GM19239 (cell line): Measurements from ENCODE around the gene BYSL.

Experiments used
- DNase-seq: peaks from one replicate; pipeline ENCODE4 v3.0.0; 2011; ENCODE audit warnings: low spot score; ENCODE audit not compliant: insufficient read length
- FAIRE-seq: peaks from 2 replicates; lab custom pipeline; 2011; peaks lifted over from hg19 to GRCh38; lab: Jason Lieb, UNC

Gene BYSL

GRCh38 chr6:41909727-41910126 lies 11.6 kb upstream of the BYSL start:
- FAIRE-seq, result no peak

DNA sequence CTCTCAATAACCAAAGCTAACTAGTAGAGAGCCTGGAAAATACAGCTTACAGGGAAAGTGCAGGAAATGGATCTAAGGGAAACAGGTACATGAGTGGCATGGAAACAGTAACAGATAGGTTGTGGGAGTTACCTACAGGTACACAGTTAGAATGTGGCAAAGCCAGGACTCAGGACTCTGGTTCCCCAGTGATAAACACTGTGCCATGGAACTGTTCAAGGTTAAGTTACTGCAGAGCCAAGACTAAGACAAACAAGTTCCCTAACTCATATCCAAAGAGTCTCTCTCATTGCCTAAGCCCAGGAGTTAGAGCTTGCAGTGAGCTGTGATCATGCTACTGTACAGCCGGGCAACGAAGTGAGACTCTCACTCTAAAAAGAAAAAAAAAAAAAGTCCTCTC lies 7.0 kb upstream of the BYSL start:
- DNase-seq, result no peak
- no peak for FAIRE-seq

More at GRCh38 chr6:41909727-41910126, 11.6 kb upstream of the BYSL start:
- DNase-seq, result no peak

DNA sequence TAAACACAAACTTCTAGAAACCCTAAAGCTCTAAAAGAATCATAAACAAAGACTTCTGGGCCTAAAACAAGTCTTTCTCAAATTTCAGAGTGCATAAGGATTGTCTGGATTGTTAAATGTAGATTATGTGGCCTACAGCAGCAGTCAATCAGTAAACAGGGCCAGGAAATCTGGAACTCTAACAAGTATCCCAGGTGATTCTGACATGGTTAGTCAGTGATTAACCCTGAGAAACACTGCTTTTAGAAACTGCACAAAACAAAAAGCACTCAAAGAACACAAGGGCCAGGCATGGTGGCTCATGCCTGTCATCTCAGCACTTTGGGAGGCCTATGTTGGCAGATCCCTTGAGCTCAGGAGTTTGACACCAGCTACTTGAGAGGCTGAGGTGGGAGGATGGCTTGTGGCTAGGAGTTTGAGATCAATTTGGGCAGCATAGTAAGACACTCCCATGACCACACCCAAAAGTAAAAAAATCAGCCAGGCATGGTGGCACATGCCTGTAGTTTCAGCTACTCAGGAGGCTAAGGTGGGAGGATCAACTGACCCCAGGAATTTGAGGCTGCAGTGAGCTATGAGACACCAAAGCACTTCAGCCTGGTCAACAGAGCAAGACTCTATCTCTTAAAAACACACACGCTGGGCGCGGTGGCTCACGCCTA lies 6.3 kb upstream of the BYSL start:
- DNase-seq (no peak), FAIRE-seq (no peak)

DNA sequence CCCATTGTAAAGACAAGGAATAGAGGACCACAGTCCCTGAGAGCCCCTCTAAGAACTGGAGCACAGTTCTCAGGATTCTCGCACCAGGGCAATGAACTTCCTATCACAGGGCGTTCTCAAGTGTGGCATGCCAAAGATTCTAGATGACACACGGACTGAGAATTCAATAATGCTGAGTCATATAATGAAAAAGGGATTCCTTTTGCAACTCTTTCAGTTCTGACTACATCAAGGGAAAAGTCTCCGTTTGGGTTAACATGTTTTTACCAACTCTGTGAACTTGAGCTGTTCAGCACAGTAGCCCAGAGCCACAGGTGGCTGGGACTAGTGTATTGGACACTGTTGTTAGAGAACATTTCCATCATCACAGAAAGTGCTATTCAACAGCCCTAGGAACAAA lies 3.8 kb upstream of the BYSL start:
- no peak for FAIRE-seq
- DNase-seq, result no peak

DNA sequence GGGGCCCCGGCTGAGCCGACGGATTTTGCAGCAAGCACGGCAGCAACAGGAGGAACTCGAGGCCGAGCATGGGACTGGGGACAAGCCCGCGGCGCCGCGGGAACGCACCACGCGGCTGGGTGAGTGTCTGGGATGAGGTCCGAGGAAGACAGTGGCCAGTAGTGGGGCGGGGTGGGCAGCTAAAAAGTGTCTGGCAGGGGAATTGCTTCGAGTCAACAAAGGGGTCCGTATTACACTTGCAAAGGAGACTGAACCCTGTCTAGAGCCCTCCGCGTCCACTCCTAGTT lies 356 bp downstream of the BYSL start:
- FAIRE-seq (no peak), DNase-seq (no peak)

- DNase-seq (no peak), FAIRE-seq (no peak)
These were observed 855 bp downstream of the BYSL start for GRCh38 chr6:41922154-41922553.

DNA sequence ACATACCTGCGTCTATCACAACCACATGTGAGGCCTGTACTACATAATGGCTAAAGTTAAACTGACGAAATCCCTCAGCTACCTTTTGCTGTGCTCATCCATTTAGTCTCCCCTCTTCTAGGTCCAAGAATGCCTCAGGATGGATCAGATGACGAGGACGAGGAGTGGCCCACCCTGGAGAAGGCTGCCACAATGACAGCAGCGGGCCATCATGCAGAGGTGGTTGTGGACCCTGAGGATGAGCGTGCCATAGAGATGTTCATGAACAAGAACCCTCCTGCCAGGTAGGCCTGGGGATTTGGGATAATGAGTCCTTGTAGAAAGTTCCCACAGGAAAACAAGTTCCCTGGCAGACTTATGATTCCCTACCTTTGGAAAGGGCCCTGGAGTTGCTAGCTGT lies 6.0 kb downstream of the BYSL start:
- DNase-seq (no peak), FAIRE-seq (no peak)

- DNase-seq, result no peak
- FAIRE-seq, result no peak
These were observed 8.6 kb downstream of the BYSL start for GRCh38 chr6:41929924-41930323.

DNA sequence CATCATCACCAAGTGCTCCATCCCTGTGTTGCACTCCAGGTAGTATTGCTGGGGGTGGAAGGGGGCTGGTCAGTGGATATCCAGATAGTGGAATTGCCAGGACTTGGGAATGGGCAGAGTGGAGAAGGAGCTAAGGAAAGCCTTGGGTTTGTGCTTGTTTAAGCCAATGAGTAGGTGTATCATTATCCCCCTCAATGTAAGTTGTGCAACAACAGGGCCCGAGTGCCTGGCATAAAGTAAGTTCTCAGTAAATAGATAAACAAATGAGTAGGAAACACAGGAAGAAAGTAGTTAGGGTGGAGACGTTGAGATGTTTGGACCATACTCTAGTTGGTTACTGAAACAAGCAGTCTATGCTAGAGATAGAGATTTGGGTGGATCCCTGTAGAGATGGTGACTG lies 10.5 kb downstream of the BYSL start:
- DNase-seq (no peak), FAIRE-seq (no peak)

DNA sequence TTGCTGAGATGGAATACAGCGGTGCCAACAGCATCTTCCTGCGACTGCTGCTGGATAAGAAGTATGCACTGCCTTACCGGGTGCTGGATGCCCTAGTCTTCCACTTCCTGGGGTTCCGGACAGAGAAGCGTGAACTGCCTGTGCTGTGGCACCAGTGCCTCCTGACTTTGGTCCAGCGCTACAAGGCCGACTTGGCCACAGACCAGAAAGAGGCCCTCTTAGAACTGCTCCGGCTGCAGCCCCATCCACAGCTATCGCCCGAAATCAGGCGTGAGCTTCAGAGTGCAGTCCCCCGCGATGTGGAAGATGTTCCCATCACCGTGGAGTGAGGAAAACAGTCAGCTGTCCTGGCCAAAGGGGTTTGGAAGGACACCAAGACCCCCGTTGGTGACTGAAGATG lies 11.1 kb downstream of the BYSL start:
- DNase-seq (no peak), FAIRE-seq (no peak)

DNA sequence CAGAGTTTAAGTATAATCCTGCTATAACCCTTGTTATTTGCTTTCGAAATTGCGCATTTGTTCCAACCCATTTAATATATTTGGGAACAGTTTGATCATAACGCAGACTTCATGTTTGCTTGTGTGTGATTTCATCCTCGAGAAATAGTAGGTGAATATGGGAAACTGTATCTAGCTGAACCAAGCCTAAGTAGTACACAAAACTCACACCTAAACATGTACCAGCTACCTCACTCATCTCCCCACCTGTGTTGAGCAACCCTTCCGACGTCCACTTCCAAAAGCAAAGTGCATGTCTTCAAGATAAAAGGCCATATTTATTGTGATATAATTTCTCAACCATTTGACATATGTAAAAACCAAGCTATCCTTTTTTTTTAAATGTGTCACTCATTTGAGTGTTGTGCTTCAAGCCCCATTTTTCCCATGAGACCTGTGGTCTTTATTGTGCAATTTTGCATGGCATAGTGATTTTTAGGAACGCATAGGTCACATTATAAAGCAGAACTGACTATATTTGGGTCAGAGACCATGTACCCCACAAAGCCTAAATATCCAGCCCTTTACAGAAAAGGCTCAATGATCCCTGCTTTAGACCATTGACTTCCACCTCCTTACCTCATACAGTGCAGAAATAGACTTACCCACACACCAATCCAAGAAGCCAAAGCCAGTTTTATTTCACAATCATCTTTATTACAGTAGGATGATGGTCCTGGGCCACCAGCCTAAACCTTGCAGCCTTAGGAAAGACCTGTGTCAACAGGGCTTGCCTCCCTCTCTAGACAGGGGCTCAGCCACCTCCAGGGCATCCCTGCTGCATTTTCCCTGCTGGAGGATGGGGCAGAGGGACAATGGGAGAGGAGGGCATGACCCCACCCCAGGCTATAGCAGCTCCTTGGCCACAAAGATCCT lies 13.2 kb downstream of the BYSL start:
- FAIRE-seq, result no peak
- DNase-seq, result no peak

DNA sequence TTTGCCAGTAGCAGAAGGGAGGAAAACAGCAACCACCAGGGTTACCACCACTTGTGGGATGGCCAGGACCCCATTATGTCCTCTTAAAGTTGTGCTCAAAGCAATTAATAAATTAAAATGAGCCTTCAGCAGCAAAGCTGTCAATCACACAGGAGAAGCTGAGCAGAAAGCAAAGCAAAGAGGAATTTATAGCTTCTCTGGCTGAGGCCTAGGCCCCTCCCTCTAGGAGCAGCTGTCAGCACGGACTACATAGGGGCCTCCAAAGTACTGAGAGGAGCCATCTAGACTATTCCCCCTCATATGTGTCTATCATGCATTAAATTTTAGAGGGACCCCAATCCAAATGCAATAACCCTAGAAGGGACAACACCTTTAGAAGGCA lies 13.9 kb downstream of the BYSL start:
- DNase-seq, result no peak
- no peak for FAIRE-seq

DNA sequence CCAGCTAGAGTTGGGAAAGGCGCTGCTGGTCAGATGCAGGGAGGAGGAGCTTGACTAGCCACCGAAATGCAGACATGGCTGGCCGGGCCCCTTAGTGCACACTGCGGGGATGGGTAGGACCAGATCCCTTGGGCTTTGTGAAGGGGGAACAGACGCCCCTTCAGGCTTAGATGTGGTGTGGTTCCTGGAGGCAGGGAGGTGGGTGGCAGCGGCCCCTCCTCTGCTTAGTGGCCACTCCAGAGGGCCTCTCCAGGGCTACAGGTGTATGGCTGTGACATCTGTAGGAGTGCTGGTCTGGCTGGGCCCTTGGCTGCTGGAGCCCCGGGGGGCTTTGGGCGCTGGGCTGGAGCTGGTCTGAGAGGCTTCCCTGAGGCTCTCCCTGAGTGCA lies 14.4 kb downstream of the BYSL start:
- FAIRE-seq, result no peak
- DNase-seq, result no peak

- peak; percentile 76 for FAIRE-seq
- DNase-seq, result peak; percentile 51
These were observed 15.0 kb downstream of the BYSL start for GRCh38 chr6:41936073-41936837.

- no peak for DNase-seq
- no peak for FAIRE-seq
These were observed 16.2 kb downstream of the BYSL start for GRCh38 chr6:41937472-41937860.

DNA sequence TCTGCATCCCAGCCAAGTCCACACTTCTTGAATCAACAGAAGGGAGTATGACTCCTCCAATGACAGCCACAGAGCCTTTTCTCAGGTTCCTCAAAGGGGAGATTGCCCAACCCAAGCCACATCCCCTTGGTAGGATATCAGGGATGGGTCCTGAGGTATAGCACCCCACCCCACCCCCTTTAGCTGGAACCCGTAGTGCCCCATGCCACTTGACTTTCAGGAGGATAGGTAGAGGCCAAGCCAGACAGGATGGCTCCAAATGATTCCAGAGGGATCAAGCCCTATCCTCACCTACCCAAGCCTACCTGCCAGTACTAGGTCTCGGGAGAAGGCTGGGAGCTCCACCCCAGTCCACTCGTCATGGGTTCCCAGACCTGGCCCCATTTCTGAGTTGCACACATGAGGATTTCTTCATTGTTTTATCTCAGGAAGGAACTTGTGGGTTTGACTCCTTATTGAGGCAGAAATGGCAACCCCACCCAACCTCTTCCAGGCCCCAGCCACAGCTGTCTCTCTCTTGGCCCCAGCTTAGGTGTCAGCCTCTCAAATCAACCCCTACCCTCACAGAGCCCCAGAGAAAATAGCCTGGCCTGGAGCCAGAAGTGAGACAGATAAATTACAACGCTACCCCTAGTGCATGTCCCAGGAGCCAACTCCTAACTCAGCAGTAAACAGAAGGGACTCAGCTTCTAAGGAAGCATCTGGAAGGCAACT lies 16.7 kb downstream of the BYSL start:
- FAIRE-seq (no peak), DNase-seq (no peak)

DNA sequence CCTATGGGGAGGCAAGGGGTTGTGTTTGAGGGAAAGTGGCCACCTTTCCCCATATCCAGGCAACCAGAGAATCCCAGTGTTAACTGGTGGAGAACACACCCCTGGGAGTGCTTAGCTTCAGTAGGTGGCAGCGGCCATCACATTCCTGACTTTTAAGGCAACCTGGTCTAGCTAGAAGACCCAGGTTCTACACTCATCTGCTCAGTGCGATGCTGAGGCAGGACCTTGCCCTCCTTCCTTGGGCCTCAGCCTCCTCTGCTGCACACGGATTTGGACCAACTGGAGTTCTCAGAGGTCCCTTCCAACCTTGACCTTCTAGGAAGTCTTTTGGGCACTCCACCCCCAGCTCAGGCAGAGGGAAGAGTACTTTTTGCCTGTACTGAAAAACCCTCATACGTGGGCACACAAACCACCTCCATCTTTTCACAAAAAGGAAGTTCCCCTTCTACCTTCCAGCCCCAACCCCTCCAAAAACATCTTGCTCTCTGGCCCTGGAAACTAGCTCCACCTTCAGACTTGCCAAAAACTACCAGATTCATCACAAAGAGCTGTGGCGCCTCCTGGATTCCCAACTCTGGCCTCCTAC lies 17.4 kb downstream of the BYSL start:
- FAIRE-seq, result no peak
- DNase-seq, result no peak

- FAIRE-seq (no peak), DNase-seq (no peak)
These were observed 18.0 kb downstream of the BYSL start for GRCh38 chr6:41939176-41939847.

GRCh38 chr6:41939848-41940758 lies 18.8 kb downstream of the BYSL start:
- no peak for DNase-seq
- no peak for FAIRE-seq
